GM18867 (cell line): ENCODE data around the gene AOPEP.

Source experiments
- ATAC-seq: cut with Tn5 transposase; IDR thresholded peaks from one replicate; pipeline ENCODE4 v1.9.1; 2021; ENCODE audit warnings: mild to moderate bottlenecking, moderate library complexity; ENCODE audit not compliant: unreplicated experiment

AOPEP gene, protein sequence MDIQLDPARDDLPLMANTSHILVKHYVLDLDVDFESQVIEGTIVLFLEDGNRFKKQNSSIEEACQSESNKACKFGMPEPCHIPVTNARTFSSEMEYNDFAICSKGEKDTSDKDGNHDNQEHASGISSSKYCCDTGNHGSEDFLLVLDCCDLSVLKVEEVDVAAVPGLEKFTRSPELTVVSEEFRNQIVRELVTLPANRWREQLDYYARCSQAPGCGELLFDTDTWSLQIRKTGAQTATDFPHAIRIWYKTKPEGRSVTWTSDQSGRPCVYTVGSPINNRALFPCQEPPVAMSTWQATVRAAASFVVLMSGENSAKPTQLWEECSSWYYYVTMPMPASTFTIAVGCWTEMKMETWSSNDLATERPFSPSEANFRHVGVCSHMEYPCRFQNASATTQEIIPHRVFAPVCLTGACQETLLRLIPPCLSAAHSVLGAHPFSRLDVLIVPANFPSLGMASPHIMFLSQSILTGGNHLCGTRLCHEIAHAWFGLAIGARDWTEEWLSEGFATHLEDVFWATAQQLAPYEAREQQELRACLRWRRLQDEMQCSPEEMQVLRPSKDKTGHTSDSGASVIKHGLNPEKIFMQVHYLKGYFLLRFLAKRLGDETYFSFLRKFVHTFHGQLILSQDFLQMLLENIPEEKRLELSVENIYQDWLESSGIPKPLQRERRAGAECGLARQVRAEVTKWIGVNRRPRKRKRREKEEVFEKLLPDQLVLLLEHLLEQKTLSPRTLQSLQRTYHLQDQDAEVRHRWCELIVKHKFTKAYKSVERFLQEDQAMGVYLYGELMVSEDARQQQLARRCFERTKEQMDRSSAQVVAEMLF

DNA sequence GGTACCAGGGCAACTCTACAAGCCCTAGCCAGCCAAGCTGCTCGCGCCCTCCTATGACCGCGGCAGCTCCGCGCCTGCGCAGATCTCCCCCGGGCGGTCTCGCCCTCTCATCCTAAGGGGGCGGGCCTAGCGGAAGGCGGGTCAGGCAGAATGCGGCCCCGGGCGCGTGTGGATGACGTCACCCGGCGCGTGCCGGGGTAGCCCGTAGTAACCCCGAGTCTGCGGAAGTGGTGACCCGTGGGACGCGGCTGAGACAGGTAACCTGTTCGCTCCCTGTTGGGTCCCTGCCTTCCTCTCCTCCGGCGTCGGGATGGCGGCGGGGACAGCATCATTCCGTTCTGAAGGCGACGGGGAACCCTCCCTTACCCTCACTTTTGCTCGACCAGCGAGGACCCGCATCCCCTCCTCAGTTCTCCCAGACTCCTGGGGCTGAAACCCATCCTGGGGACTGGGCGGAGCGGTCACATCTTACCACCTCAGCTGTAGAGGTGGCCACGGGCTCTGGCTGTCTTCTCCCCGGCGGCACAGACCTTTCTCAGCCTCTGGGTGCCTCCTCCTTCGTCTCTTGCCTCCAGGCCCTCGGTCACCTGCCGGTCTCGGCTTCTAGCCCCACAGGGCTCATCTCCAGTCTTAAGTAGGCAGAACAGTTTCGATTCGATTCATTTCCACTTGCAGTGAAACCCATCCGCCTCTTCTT is at the start of gene AOPEP:
TSS of gene AOPEP (plus strand) at position 205 of the 697 bp plus-strand sequence. CDS start 33,085 bp downstream, outside the sequence.
- peak; percentile 98 for ATAC-seq

DNA sequence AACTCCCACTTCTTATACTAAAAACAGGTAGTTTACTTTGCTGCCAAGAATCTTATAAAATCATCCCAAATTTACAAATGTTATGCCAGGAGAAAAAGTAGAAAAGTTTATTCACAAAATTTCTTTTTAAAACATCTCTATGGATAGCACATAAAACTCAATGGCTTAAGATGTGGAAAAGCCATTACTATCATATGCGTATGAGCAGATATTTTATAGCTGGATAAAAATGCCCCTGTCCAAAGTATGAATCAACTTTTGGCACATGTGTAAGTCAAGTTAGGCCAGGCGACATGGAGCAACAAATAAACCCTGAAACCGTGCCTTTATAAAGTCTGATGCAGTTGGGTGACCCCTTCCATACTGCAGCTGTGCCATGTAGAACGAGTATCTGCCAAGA is 48.6 kb upstream of the AOPEP start:
- no peak for ATAC-seq

DNA sequence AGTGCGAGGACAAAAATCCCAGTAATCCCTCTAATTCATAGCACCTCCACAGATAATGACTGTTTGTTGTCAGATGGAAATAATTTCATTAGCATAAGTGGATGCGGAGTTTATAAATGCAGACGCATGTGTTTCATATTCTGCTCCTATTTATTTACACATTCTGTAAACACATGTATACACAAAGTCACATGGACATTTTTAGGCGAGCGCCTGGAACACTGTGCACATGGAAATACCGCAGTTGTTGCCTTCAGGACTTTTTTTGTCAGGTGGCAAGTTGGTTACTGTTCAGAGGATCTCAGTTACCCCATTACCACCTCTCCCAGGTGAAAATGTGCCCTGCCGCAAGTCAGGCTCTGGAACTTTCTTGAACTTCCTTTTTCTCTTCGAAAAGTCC is 46.9 kb upstream of the AOPEP start:
- no peak for ATAC-seq

- no peak for ATAC-seq
Measured at GRCh38 chr9:94680020-94680419, 46.5 kb upstream of the AOPEP start.

- no peak for ATAC-seq
Measured at GRCh38 chr9:94680621-94681020, 45.9 kb upstream of the AOPEP start.

GRCh38 chr9:94681508-94681907 is 45.0 kb upstream of the AOPEP start:
- ATAC-seq: no peak

DNA sequence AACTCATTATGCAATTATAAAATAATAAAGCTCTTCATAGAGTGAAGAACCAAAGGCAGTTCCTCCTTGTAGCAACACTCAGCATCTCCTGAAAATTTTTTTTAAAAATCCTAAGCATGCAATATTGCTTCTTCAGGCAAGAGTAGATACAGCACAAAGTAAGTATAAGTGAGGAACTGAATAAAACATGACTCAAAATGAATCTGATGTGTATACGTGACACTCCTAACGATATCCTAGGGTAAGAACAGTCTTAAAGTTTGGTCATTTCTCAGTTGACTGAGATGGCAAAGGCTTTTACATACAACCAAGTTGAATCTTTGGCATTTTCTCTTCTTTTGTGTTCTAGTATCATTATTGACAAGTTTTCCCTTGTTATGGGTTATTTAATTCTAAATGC is 41.1 kb upstream of the AOPEP start:
- ATAC-seq: no peak

DNA sequence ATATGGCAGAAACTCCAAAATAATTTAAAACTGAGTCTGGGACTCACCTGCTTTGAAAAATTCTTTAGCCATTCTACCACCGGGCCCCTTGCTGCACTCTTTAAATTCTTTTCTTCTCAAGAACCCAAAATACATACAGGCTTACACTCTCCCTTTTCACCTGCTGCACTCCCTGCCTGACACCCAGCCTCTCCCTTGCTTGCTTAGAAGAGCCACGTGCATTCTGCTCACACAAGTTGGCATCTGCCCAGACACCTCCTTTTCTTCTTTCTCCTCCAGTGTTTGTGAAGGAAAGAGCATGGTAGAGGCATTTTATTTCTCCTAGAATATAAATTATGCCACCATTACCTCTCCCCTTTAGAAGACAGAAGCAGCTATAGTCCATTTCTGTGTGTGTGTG is 39.0 kb upstream of the AOPEP start:
- ATAC-seq: no peak

GRCh38 chr9:94690344-94690743 is 36.2 kb upstream of the AOPEP start:
- no peak for ATAC-seq

DNA sequence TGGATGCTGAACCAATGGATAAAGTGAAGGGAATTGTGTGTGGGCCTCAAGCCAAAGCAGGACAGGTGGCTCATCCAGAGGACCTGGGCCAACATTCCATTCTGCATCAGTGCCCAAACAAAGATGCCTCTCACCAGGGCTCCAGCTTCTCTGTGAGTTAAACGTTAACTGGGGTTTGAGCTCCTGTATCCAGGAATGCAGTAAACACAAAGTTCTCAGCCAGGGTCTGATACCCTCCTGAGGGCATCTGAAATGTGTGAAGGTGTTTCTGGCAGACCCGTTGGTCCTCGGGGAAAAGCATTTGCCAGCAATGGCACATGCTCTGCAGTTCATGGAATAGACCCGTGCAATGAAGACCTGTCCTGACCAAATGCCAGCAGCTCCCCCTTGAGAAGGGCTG is 33.9 kb upstream of the AOPEP start:
- no peak for ATAC-seq

GRCh38 chr9:94693485-94694204 is 32.9 kb upstream of the AOPEP start:
- ATAC-seq: no peak

DNA sequence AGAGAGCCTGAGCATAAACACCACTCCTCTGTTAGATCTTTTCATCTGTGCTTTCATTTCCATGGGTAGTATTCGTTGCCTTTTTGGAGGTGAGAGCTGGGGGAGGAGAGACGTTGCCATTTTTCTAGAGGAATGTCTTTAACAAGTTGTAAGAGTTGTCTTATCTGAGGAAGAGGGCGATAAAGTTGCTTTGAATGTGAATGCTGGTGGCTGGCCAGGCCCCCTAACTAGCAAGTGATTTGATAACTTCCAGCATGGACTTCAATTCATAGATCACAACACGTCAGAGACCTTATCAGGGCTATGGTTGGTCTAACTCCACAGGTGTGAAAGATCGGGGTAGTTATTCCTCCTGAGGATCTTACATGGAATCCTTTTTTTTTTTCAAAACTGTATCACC is 30.0 kb upstream of the AOPEP start:
- no peak for ATAC-seq

GRCh38 chr9:94697972-94698581 is 28.4 kb upstream of the AOPEP start:
- ATAC-seq: no peak

- ATAC-seq: no peak
Measured at GRCh38 chr9:94699715-94700373, 26.7 kb upstream of the AOPEP start.

GRCh38 chr9:94700445-94700844 is 26.1 kb upstream of the AOPEP start:
- ATAC-seq: no peak

- ATAC-seq: no peak
Measured at GRCh38 chr9:94703488-94704140, 22.9 kb upstream of the AOPEP start.

GRCh38 chr9:94705162-94705702 is 21.3 kb upstream of the AOPEP start:
- no peak for ATAC-seq

DNA sequence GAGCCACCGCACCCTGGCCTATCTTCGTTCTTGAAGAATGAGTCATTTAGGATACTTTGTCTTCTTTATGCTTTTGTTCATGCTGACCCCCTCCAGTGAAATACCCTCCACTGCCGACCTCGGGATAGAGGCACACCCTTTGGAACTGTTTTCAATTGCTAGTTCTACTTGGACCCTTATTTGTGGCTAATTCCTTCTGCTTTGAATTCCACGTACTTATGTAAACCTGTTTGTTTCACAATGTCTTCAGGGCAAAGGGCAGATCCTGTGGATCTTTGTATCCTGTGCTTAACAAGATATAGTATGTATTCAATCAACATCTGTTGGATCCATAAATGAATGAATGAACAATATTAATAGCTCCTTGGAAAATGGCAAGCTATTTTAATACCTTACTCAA is 19.6 kb upstream of the AOPEP start:
- no peak for ATAC-seq
